Suppressor macrophage treated with lipopolysaccharide for 4 hours (primary cell): ENCODE results near the gene CLIP2.
"Not testable (repeated sequence)": the region's sequence is repeated elsewhere in the genome, so short reads cannot be mapped to it uniquely, and the experiment has no call there.

ENCODE experiments used
- DNase-seq: peaks from one replicate; pipeline ENCODE4 v3.0.0-alpha.2; 2020

Gene CLIP2

DNA sequence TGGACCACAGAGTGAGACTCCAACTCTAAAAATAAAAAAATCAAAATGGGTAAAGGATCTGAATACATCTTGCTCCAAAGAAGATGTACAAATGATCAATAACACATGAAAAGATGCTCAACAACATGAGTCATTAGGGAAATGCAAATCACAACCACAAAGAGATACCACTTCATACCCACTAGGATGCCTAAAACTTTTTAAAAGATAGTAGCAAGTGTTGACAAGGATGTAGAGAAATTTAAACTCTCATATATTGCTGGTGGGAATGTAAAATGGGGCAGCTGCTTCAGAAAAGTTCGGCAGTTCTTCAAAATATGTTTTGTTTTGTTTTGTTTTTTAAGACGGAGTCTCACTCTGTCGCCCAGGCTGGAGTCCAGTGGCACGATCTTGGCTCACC, 118.8 kb downstream of the CLIP2 start:
- no peak for DNase-seq

- DNase-seq = no peak
Observed at GRCh38 chr7:74409571-74409970, 120.4 kb downstream of the CLIP2 start.

DNA sequence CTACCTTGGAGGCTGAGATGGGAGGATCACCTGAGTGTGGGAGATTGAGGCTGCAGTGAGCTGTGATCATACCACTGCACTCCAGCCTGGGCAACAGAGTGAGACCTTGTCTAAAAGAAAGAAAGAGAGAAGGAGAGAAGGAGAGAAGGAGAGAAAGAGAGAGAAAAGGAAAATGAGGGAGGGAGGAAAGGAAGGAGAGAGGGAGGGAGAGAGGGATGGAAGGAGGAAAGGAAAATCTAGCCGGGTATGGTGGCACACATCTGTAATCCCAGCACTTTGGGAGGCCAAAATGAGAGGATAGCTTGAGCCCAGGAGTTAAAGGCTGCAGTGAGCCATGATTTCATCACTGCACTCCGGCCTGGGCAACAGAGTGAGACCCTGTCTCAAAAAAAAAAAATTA, 121.6 kb downstream of the CLIP2 start:
- no peak for DNase-seq

DNA sequence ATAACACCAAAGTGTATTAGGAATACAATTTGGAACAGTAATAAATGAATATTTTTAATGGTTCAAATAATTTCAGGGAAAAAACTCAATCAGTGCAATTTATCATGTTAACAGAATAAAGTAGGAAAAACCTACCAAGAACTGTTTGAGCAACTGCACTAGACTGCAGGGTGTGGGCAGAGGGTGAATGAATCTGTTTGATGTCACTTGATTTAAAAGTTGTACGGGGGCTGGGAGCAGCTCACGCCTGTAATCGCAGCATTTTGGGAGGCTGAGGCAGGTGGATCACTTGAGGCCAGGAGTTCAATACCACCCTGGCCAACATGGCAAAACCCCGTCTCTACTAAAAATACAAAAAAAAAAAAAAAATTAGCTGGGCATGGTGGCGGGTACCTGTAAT, 122.4 kb downstream of the CLIP2 start:
- not testable (repeated sequence) for DNase-seq

DNA sequence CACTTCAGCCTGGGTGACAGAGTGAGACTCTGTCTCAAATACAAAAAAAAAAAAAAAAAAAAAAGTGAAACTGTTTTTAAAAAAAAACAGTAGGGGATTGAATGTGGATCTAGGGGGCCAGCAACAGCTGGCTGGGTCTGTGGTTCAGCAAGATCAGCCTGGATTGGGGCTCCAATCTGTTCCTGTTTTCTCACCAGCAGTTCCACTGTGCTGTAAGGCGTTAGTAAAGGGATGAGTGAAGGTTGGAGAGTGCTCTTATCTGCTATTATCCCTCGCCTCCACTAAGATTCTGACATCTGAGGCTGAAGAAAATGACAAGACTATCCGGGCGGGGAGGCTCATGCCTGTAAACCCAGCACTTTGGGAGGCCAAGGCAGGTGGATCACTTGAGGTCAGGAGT, 122.8 kb downstream of the CLIP2 start:
- no peak for DNase-seq

GRCh38 chr7:74412603-74413002, 123.4 kb downstream of the CLIP2 start:
- no peak for DNase-seq

GRCh38 chr7:74414595-74415333, 125.6 kb downstream of the CLIP2 start:
- not testable (repeated sequence) for DNase-seq

- peak; percentile 67 for DNase-seq
Observed at GRCh38 chr7:74417419-74417971, 128.3 kb downstream of the CLIP2 start.

- DNase-seq = no peak
Observed at GRCh38 chr7:74418076-74418475, 128.9 kb downstream of the CLIP2 start.

DNA sequence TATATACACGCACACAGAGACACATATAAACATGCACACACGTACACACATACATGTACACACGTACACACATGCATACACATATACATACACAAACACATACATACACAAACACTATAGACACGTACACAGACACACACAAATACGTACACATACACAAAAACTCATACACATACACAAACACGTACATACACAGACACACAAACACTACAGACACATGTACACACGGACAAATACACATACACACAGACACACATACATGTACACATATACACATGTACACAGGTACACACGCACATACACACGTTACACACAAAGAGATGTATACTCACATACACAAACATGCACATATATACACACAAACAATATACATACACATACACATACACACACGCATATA, 129.3 kb downstream of the CLIP2 start:
- no peak for DNase-seq

GRCh38 chr7:74419232-74419631, 130.0 kb downstream of the CLIP2 start:
- DNase-seq = not testable (repeated sequence)

DNA sequence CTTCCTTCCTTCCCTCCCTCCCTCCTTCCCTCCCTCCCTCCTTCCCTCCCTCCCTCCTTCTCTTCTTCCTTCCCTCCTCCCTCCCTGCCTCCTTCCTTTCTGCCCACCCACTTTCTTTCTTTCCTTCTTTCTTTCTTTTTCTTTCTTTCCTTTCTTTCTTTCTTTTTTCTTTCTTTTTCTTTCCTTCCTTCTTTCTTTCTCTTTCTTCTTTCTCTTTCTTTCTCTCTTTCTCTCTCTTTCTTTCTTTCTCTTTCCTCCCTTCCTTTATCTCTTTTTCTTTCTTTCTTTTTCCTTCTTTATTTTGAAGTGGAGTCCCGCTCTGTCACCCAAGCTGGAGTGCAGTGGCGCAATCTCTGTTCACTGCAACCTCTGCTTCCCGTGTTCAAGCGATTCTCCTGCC, 130.8 kb downstream of the CLIP2 start:
- DNase-seq = no peak

- no peak for DNase-seq
Observed at GRCh38 chr7:74424291-74424880, 135.2 kb downstream of the CLIP2 start.

DNA sequence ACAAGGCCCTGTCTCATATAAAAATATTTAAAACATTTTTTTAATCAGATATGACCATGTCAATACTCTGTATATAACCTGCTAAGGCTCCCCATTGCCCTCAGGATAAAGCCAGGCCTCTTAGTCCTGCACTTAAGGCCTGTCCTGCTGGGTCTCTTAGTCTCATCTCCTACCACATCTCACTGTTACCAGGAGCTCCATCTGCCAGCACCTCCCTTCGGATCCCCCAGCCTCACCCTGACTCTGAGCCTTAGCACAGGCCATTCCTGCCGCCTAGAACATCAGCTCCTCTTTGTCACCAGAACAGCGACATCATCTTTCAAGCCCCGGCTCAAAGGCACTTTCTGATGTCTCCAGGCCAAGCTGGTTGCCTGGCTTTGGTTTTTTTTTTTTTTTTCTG, 138.8 kb downstream of the CLIP2 start:
- no peak for DNase-seq

DNA sequence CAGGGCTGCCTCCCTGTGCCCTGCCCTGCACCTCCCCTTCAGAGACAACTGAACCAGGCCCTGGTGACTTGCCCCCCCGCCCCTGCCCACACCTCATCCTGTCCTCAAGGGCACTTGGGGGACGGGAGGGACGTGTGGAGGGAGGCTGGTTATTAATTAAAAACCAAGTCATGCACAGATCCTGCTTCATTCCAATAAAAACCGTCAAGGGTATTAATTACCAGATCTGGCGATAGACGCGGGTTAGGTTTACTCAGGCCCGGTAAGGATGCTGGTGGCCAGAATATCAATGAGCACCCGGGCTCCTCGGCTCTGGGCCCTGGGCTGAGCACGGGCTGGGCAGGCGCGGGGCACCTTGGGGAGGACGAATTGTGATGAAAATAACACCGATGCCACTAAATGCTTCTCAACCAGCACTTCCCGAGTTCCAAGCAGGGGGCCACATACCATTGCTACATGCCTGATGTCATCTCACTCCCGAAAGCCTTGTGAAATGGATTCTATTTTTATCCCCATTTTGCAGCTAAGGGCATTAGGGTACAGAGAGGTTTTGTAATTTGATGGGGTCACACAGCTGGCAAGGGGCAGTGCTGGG, 140.0 kb downstream of the CLIP2 start:
- DNase-seq = peak; percentile 3

DNA sequence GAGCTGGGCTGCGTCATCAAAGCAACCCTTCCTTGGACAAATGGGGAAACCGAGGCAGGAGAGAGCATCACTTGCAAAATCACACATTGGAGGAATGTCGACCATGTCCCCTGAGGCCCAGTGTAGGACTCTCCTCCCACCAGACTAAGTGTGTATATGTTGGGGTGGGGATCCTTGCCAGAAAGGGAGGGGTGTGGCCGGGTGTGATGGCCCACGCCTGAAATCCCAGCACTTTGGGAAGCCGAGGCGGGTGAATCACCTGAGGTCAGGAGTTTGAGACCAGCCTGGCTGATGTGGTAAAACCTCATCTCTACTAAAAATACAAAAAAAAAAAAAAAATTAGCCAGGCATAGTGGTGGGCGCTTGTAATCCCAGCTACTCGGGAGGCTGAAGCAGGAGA, 141.2 kb downstream of the CLIP2 start:
- DNase-seq = not testable (repeated sequence)

DNA sequence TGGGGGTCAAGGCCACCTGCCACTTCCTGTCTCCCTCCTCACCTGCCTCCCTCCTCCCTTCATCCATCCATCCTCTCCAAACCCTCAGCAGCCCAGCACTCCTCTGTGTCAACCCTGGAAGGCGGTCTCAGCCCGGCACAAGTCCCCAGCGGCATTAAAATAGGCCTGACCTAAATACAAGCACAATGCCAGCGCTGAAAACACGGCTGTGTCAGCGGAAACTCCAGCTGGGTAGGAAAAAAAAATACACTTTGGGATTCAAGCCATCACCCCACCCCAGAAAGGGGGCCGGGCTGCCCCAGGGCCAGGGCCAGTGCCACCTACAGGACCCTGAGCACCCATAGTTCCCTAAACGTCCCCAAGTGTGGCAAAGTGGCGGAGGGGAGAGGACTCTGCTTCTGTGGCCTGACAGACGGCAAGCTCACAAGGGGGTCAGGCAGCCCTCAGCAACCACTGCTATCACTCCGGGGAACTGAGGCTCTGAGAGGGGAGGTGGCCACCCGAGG, 141.8 kb downstream of the CLIP2 start:
- no peak for DNase-seq

DNA sequence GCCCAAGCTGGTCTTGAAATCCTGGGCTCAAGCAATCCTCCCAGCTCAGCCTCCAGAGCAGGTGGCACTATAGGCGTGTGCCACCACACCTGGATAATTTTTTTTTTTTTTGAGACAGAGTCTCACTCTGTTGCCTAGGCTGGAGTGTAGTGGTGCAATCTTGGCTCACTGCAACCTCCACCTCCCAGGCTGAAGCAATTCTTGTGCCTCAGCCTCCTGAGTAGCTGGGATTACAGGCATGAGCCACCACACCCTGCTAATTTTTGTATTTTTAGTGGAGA, 148.0 kb downstream of the CLIP2 start:
- not testable (repeated sequence) for DNase-seq

DNA sequence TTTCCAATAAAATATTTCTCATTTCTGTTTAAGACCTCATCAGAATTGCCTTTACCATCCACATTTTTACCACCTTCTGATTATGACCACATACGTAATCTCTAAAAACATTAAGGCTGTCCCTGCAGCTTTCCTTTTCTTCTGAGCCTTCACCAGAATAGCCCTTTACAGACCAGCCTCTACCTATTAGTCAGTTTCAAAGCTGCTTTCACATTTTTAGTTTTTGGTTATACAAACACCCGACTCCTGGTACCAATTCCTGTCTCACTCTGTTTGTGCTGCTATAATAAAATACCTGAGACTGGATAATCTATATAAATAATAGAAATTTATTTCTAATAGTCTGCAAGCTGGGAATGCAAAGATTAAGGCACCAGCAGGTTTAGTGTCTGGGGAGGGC, 149.1 kb downstream of the CLIP2 start:
- no peak for DNase-seq

DNA sequence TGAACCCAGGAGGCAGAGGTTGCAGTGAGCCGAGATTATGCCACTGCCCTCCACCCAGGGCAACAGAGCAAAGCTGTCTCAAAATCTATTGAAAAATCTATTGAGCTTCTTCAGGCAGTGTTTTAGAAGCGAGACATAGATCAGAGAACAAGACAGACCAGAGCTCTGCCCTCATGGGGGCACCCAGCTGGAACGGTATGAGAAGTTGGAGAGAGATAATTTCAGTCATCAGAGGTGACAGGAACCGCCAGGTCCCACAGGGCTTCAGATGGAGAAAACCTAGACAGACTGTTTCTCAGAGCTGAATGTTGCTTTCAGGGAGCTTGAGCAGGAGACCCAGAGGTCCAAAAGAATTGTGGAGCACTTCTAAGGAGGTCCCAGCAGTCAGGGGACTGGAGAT, 150.3 kb downstream of the CLIP2 start:
- no peak for DNase-seq

DNA sequence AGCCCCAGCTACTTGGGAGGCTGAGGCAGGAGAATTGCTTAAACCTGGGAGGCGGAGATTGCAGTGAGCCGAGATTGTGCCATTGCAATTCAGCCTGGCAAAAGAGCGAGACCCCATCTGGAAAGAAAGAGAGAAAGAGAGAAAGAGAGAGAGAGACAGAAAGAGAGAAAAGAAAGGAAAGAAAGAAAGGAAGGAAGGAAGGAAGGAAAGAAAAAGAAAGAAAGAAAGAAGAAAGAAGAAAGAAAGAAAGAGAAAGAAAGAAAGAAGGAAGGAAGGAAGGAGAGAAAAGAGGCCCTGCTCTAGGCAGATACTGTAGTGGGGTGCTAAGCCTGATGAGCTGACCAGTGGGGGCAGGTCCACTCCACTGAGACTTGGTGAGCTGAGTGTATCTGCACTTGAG, 150.9 kb downstream of the CLIP2 start:
- not testable (repeated sequence) for DNase-seq

GRCh38 chr7:74441801-74442200, 152.6 kb downstream of the CLIP2 start:
- no peak for DNase-seq

- no peak for DNase-seq
Observed at GRCh38 chr7:74443543-74444247, 154.5 kb downstream of the CLIP2 start.

- DNase-seq = no peak
Observed at GRCh38 chr7:74449144-74449543, 159.9 kb downstream of the CLIP2 start.
